Measurements from ENCODE around the gene CLSTN2. TPM values are rescaled to one million over a fixed set of nuclear protein-coding genes. Genes with fewer than 3 reads are reported as not detected.

Gene CLSTN2
- total RNA-seq, 2 donors from 2014 or later: 13.6 to 28.3 TPM

GRCh38 chr3:140236836-140237501 lies 302.0 kb downstream of the CLSTN2 start:
- no peak for TF ChIP-seq CTCF (IDR thresholded peaks at IDR 0.05)
- H3K27ac ChIP-seq: peak overlapping the region in 1 of 2 donors; percentile 72
- DNase-seq (ENCODE audit: low spot score): no peak

GRCh38 chr3:140238646-140239314 lies 303.8 kb downstream of the CLSTN2 start:
- Histone ChIP-seq H3K4me1 (peaks cover 0 to 9% of the 10 kb centered on the region in 2 donors), H3K27me3 (no peaks in the 10 kb centered on the region), H3K4me3 (no peak overlapping the region), H3K27ac (peak overlapping the region in 1 of 2 donors; percentile 17), H3K36me3 (no peaks in the 10 kb centered on the region), H3K9me3 (peaks cover 0 to 7% of the 10 kb centered on the region in 2 donors)
- no peak for TF ChIP-seq CTCF (IDR thresholded peaks at IDR 0.05)
- DNase-seq (ENCODE audit: low spot score): no peak

More at GRCh38 chr3:140236836-140237501, 302.0 kb downstream of the CLSTN2 start:
- peaks cover 0 to 7% of the 10 kb centered on the region in 2 donors for H3K9me3 ChIP-seq
- H3K4me1 ChIP-seq: no peaks in the 10 kb centered on the region
- H3K4me3 ChIP-seq: no peak overlapping the region
- no peaks in the 10 kb centered on the region for H3K36me3 ChIP-seq
- no peaks in the 10 kb centered on the region for H3K27me3 ChIP-seq

- no peaks in the 10 kb centered on the region for H3K36me3 ChIP-seq
- H3K4me1 ChIP-seq: peaks cover 0 to 9% of the 10 kb centered on the region in 2 donors
- TF ChIP-seq CTCF (IDR thresholded peaks at IDR 0.05): no peak
- no peaks in the 10 kb centered on the region for H3K9me3 ChIP-seq
- no peaks in the 10 kb centered on the region for H3K27me3 ChIP-seq
- no peak overlapping the region for H3K27ac ChIP-seq
- H3K4me3 ChIP-seq: no peak overlapping the region
- DNase-seq (ENCODE audit: low spot score): no peak
These were observed 307.9 kb downstream of the CLSTN2 start for GRCh38 chr3:140242818-140243276.

- DNase-seq (ENCODE audit: low spot score): no peak
- Histone ChIP-seq H3K4me3 (no peak overlapping the region), H3K27ac (no peak overlapping the region), H3K36me3 (no peaks in the 10 kb centered on the region), H3K27me3 (no peaks in the 10 kb centered on the region), H3K4me1 (peaks cover 0 to 9% of the 10 kb centered on the region in 2 donors), H3K9me3 (no peaks in the 10 kb centered on the region)
- TF ChIP-seq CTCF (IDR thresholded peaks at IDR 0.05): no peak
These were observed 308.6 kb downstream of the CLSTN2 start for GRCh38 chr3:140243575-140243974.

GRCh38 chr3:140244893-140245292 lies 309.9 kb downstream of the CLSTN2 start:
- no peak for TF ChIP-seq CTCF (IDR thresholded peaks at IDR 0.05)
- peaks cover 0 to 9% of the 10 kb centered on the region in 2 donors for H3K4me1 ChIP-seq
- DNase-seq (ENCODE audit: low spot score): no peak

More at GRCh38 chr3:140244893-140245292, 309.9 kb downstream of the CLSTN2 start:
- H3K36me3 ChIP-seq: no peaks in the 10 kb centered on the region
- H3K27ac ChIP-seq: no peak overlapping the region
- H3K9me3 ChIP-seq: no peaks in the 10 kb centered on the region
- H3K27me3 ChIP-seq: no peaks in the 10 kb centered on the region
- H3K4me3 ChIP-seq: no peak overlapping the region

Measured in right atrium auricular region (tissue), 2 donors.